ENCODE results near the gene ASCL4.

GRCh38 chr12:107805488-107806180 is 31.1 kb downstream of the ASCL4 start:
- TF ChIP-seq EZH2 (IDR thresholded peaks at IDR 0.05) (no peak), POLR2AphosphoS5 (IDR thresholded peaks at IDR 0.05; ENCODE audit: borderline replicate concordance, low read depth, low read length) (no peak), FOXP2 (optimal IDR thresholded peaks at IDR 0.05; ENCODE audit: control extremely low read depth, extremely low read length, insufficient read depth) (no peak)

Data from SK-N-MC (cell line).